ENCODE data around the gene MRPS26. TPM values are rescaled to one million over a fixed set of nuclear protein-coding genes. Genes with fewer than 3 reads are reported as not detected.
A peak's percentile ranks its signal among the peaks of the same experiment; 100 is the strongest.

The MRPS26 gene
- total and polyA plus RNA-seq, 4 donors, result 26.9 to 65.2 (median 40.3) TPM

DNA sequence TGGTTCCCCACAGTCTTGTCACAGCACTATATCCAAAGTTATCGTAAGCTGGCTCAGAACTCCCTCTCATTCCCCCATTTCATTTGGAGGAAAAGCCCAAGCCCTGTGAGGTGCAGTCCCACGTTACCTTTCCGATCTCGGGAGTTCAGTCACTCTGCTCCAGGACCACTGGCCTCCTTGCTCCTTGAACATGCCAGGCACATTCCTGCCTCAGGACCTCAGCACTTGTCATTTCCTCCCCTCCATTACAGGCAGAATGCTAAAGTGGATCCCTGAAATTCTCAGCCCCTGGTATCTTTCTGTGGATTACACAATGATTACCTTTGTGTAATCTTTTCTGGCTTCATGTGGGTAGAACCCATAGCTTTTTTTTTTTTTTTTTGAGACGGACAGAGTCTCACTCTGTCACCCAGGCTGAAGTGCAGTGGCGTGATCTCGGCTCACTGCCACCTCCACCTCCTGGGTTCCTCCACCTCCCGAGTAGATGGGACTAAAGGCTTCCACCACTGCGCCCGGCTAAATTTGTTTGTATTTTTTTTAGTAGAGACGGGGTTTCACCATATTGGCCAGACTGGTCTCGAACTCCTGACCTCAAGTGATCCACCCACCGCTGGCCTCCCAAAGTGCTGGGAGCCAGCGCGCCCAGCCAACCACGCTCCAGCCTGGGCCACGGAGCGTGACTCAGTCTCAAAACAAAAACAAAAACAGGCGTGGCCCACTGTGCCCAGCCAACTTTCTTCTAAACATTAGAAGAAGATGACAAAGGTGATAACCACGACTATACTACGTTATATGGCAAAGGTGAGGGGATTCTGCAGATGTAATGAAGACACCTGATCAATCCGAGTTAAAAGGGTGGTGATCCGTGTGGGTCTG lies 21.5 kb downstream of the MRPS26 start:
- Histone ChIP-seq H3K27me3 (ENCODE audit: control insufficient read depth in 4 of 4, insufficient read depth in 4 of 4, low read length in 3 of 4) (peaks cover 0 to 3% (median 0%) of the 10 kb centered on the region in 4 donors), H3K27ac (ENCODE audit: low read depth in 1 of 2, low read length in 2 of 2) (peak overlapping the region; percentile 56 to 95), H3K9me3 (ENCODE audit: control insufficient read depth in 4 of 4, low read length in 3 of 4) (no peaks in the 10 kb centered on the region), H3K4me1 (ENCODE audit: control insufficient read depth in 4 of 4, insufficient read depth in 4 of 4, low read length in 3 of 4) (peaks cover 7 to 49% (median 39%) of the 10 kb centered on the region in 4 donors), H3K36me3 (ENCODE audit: control insufficient read depth in 4 of 4, insufficient read depth in 3 of 4, low read depth in 1 of 4, low read length in 3 of 4) (no peaks in the 10 kb centered on the region), H3K9ac (ENCODE audit: low read depth in 1 of 2, low read length in 2 of 2) (no peak overlapping the region), H3K4me3 (ENCODE audit: low read depth in 1 of 3, low read length in 3 of 3) (no peak overlapping the region)
- peak; percentile 38 for TF ChIP-seq HNF4G (IDR thresholded peaks at IDR 0.05)
- no peak for TF ChIP-seq FOXA2 (IDR thresholded peaks at IDR 0.05)
- peak; percentile 70 to 87 for TF ChIP-seq RXRA (IDR thresholded peaks at IDR 0.05)
- TF ChIP-seq SP1 (IDR thresholded peaks at IDR 0.05), result peak; percentile 84
- no peak for TF ChIP-seq RAD21 (IDR thresholded peaks at IDR 0.05)
- peak; percentile 60 to 85 for TF ChIP-seq HNF4A (conservative IDR thresholded peaks at IDR 0.05)
- TF ChIP-seq JUND (IDR thresholded peaks at IDR 0.05), result peak in 1 of 2 donors; percentile 33
- 61% methylated on average over 23 of the region's 23 CpGs for WGBS
- no peak for DNase-seq (ENCODE audit: low spot score)

- TF ChIP-seq RAD21 (IDR thresholded peaks at IDR 0.05) (no peak), HNF4G (IDR thresholded peaks at IDR 0.05) (no peak), EGR1 (IDR thresholded peaks at IDR 0.05; ENCODE audit: low read depth in 2 of 2) (no peak), ZBTB33 (IDR thresholded peaks at IDR 0.05) (no peak), RXRA (IDR thresholded peaks at IDR 0.05) (no peak), FOXA2 (IDR thresholded peaks at IDR 0.05) (no peak), FOXA1 (IDR thresholded peaks at IDR 0.05) (no peak), ATF3 (IDR thresholded peaks at IDR 0.05) (no peak), HNF4A (conservative IDR thresholded peaks at IDR 0.05) (no peak), TAF1 (conservative IDR thresholded peaks at IDR 0.05) (no peak), NR2F2 (IDR thresholded peaks at IDR 0.05) (no peak), SP1 (IDR thresholded peaks at IDR 0.05) (no peak), YY1 (IDR thresholded peaks at IDR 0.05) (no peak), CTCF (IDR thresholded peaks at IDR 0.05; ENCODE audit: low read depth, low read length, missing input control) (no peak), GABPA (IDR thresholded peaks at IDR 0.05 in 1 of 2, conservative IDR thresholded peaks at IDR 0.05 in 1 of 2) (no peak), JUND (IDR thresholded peaks at IDR 0.05) (no peak)
- TF ChIP-seq, protein P1, sequence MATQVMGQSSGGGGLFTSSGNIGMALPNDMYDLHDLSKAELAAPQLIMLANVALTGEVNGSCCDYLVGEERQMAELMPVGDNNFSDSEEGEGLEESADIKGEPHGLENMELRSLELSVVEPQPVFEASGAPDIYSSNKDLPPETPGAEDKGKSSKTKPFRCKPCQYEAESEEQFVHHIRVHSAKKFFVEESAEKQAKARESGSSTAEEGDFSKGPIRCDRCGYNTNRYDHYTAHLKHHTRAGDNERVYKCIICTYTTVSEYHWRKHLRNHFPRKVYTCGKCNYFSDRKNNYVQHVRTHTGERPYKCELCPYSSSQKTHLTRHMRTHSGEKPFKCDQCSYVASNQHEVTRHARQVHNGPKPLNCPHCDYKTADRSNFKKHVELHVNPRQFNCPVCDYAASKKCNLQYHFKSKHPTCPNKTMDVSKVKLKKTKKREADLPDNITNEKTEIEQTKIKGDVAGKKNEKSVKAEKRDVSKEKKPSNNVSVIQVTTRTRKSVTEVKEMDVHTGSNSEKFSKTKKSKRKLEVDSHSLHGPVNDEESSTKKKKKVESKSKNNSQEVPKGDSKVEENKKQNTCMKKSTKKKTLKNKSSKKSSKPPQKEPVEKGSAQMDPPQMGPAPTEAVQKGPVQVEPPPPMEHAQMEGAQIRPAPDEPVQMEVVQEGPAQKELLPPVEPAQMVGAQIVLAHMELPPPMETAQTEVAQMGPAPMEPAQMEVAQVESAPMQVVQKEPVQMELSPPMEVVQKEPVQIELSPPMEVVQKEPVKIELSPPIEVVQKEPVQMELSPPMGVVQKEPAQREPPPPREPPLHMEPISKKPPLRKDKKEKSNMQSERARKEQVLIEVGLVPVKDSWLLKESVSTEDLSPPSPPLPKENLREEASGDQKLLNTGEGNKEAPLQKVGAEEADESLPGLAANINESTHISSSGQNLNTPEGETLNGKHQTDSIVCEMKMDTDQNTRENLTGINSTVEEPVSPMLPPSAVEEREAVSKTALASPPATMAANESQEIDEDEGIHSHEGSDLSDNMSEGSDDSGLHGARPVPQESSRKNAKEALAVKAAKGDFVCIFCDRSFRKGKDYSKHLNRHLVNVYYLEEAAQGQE (IDR thresholded peaks at IDR 0.05), result no peak
- TF ChIP-seq, protein P2, sequence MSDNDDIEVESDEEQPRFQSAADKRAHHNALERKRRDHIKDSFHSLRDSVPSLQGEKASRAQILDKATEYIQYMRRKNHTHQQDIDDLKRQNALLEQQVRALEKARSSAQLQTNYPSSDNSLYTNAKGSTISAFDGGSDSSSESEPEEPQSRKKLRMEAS (IDR thresholded peaks at IDR 0.05), result no peak
- H3K27me3 ChIP-seq (ENCODE audit: control insufficient read depth in 4 of 4, insufficient read depth in 4 of 4, low read length in 3 of 4), result peaks cover 0 to 3% (median 0%) of the 10 kb centered on the region in 4 donors
- no peaks in the 10 kb centered on the region for H3K36me3 ChIP-seq (ENCODE audit: control insufficient read depth in 4 of 4, insufficient read depth in 3 of 4, low read depth in 1 of 4, low read length in 3 of 4)
- 78% methylated on average over 8 of the region's 8 CpGs for WGBS
- H3K4me3 ChIP-seq (ENCODE audit: low read depth in 1 of 3, low read length in 3 of 3), result no peak overlapping the region
- H3K9me3 ChIP-seq (ENCODE audit: control insufficient read depth in 4 of 4, low read length in 3 of 4), result no peaks in the 10 kb centered on the region
- no peak for DNase-seq (ENCODE audit: low spot score)
- peak overlapping the region; percentile 56 to 95 for H3K27ac ChIP-seq (ENCODE audit: low read depth in 1 of 2, low read length in 2 of 2)
- peaks cover 7 to 55% (median 42%) of the 10 kb centered on the region in 4 donors for H3K4me1 ChIP-seq (ENCODE audit: control insufficient read depth in 4 of 4, insufficient read depth in 4 of 4, low read length in 3 of 4)
- H3K9ac ChIP-seq (ENCODE audit: low read depth in 1 of 2, low read length in 2 of 2), result no peak overlapping the region
Observed at GRCh38 chr20:3068075-3068474, 22.2 kb downstream of the MRPS26 start.
